Nucleus accumbens (tissue), 56 donors: ENCODE measurements around the gene GALNT14.

Experiments used
- DNase-seq, 56 donors: peaks; one replicate each; lab custom pipeline; 2025; lab: John Stamatoyannopoulos, UW

GALNT14 gene

GRCh38 chr2:31136000-31136399 lies 2.2 kb downstream of the GALNT14 start:
- no peak for DNase-seq

DNA sequence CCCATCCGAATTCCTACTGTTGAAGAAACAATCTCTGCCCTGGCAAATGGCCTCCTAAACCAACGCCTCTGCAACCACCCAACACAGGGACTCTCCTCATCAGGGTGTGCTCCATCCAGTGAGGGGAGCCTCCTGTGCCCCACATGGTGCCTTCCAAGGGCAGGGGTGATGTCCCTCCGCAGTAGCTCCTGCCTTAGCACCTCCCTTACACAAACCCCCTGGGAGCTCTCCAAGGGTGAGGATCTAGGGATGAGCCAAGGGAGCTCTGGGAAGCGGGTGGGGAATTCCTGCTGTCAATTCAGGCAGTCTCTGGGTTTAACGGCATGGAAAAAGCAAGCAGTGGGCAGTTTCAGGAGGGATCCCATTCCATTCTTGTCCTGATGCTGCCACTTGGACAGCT lies 3.8 kb downstream of the GALNT14 start:
- DNase-seq: no peak

DNA sequence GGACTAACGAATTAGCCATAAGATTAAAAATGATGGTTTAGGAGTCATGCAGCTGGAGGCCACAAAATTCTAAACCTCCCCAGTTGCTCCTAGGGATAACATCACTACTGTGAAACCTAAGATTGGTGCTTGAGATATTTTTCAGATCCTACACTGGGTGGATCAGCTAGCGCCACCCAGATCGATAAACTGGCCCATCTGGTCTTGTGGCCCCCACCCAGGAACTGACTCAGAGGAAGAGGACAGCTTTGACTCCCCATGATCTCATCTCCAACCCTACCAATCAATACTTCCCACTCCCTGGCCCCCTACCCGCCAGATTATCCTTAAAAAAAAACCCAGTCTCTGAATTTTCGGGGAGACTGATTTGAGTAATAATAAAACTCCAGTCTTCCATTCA lies 5.5 kb downstream of the GALNT14 start:
- DNase-seq: no peak

DNA sequence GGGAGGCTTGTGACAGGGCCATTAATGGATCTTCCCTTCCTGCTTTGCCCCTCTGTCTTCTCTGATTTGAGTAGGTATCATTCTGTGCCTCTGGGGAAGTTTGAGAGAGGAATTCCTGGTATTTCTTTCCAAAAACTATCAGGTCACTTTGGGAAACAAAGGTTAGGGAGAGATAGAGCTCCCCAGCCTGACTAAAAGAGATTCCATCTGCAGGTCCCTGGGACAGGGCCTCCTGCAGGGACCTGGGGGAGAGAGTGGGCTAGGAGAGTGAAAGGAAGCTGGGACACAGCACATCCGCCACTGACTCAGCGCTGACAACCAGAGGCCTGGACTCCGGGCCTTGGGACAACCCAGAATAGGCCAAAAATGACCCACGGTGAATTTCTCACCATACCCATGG lies 6.4 kb downstream of the GALNT14 start:
- no peak for DNase-seq

DNA sequence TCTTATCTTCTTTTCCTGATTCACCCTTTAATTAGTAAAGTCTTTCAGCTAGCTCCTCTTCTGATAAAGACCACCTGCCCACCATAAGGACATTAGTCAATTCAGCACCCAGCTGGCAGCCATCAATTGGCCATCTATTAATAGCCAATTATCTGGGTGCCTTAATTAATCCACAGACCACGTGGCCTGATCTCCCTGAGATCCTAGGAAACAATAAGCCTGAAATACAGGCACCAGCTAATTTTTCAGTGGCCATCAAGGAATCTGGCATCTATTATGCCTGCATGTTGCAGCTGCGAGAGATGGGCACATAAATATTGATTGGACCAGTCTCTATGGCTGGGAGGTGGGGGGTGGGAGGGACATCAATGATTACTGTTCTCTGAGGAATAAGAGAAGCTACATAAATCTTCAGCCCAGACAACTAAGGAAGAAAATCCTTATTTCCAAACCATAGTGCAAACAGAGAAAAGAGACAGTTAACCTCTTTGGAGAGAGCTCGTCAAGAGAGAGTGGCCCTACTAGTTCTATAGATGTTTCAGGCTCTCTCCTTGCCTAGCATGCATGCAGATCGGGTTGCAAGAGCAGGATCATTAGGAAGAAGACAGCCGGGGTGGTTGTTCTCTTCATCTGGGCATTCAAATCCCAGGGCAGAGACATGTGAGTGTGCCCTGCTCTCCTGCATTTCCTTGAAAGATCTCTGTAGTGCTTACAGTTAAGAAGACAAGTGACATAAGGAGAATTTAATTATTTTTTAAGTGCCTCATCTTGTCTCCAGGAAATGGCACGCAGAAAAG lies 8.7 kb downstream of the GALNT14 start:
- no peak for DNase-seq

DNA sequence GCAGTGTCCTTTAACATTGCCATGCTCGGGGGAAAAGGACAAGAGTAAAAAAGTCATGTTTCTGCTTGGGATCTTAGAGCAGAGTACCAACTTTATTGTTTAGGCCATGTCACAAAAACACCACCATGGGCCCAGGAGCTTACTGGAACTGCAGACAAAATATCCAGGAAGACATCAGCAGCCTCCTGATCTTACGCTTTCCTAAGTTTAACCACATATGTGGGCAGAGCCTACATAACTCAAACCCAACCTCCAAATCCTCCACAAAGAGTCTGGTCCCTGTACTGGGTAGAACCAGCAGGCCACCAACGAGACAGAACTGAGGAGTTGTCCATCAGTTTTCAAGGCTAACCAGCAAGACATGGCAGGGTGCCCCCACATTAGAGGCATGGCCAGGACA lies 10.3 kb downstream of the GALNT14 start:
- no peak for DNase-seq

DNA sequence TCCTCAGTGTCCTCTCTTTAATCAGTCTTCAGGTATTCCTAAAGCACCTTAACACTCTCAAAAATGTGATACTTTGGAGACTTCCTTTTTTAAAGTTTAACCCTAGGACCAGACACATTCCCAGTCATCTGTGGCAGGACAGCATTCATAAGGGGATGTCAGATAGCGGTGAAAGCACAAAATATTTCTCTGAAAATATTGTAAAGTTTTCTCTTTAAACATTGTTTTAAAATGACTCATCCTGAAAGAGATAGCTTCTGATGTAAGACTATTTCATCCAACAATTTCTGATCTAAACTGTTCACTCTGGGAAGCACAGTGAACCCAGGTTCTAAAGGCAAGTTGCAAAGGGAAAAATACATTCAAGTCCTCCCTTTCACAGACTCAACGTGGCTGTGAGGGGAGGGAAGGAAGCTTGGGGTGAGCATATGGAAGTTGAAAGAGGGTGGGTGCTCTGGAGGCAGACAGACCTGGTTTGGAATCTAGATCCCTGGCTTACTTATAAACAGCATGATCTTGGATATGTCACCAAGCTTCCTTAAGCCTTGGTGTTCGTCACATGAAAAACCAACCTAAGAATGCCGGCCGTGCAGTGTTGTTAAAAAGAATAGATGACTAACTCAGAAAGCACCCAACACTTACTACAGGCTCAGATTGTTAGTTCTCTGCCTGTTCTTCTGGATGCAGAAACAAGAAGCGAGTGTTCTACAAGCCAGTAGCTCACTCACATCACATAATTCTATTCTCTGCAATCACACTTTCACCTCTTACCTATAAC lies 12.1 kb downstream of the GALNT14 start:
- no peak for DNase-seq

DNA sequence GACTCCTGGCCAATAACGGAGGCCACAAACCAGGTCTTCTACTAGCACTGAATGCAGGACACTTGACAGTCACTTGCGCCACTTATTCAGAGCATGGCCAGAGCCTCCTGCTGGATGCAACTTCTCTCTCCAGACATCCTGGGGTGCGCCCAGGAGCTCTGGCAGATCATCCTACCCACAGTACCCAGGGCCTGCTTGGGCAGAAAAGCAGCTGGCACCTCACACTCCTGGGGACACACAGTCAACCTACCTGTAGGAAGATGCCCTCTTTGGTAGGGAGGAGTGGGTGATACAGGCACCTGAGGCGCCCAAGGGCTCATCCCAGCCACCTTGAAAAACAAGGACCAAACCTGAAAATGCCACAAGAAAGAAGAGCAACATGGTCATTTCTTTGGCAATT lies 13.3 kb downstream of the GALNT14 start:
- no peak for DNase-seq

DNA sequence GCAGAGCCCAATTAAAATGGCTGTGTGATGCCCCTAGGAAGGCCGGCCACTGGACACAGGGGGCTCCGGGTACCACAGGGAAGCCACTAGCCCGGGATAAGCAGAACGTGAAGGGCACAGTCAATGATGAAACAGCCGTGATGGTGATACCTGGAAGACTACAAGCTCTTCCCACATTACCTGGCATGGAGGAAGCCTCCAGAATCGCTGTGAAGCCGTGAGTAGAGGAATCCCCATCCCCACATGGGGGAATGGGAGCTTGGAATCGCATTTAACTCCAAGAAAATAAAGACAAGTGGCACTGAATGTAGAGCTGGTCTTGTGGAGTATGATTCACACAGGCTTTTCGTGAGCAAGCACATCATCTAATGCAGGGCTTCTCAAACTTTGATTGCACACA lies 16.1 kb downstream of the GALNT14 start:
- no peak for DNase-seq

GRCh38 chr2:31113765-31114164 lies 24.5 kb downstream of the GALNT14 start:
- DNase-seq: no peak

DNA sequence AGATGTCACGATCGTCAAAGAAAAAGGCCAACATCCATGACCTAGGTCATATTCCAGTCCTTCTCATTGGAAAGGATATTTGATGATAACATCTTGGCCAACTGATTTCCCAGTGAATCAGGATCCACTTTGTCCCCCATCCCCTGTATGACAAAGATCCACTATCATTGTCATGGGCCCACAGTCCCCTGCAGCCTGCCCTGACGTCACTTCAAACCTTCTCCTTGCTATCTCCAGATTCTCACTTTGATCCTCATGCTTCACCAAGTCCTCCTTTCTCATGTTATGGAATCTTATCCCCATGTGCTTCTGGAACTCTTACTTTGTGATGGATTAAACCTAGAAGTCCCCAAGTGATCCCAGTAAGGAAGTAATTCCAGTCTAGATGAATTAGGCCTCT lies 25.7 kb downstream of the GALNT14 start:
- no peak for DNase-seq

DNA sequence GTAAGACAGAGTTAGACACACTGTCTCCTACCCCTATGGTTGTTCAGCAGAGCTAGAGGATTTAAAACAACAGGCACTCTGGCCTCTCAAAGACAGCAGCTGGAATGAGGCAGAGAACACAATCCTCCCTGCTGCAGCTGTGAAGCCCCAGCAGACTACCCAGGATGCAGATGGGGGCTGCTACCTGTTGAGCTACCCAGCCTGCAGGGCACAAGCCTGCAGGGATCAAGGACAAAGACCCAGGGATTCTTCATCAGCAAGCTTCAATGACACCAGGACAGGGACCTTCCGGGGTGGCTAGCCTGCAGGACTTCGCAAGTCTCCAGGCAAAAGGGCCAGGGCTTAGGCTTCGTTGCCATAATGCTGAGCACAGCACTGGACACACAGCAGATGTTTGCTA lies 27.2 kb downstream of the GALNT14 start:
- no peak for DNase-seq

GRCh38 chr2:31110431-31110830 lies 27.8 kb downstream of the GALNT14 start:
- no peak for DNase-seq

GRCh38 chr2:31109633-31110192 lies 28.5 kb downstream of the GALNT14 start:
- no peak for DNase-seq

DNA sequence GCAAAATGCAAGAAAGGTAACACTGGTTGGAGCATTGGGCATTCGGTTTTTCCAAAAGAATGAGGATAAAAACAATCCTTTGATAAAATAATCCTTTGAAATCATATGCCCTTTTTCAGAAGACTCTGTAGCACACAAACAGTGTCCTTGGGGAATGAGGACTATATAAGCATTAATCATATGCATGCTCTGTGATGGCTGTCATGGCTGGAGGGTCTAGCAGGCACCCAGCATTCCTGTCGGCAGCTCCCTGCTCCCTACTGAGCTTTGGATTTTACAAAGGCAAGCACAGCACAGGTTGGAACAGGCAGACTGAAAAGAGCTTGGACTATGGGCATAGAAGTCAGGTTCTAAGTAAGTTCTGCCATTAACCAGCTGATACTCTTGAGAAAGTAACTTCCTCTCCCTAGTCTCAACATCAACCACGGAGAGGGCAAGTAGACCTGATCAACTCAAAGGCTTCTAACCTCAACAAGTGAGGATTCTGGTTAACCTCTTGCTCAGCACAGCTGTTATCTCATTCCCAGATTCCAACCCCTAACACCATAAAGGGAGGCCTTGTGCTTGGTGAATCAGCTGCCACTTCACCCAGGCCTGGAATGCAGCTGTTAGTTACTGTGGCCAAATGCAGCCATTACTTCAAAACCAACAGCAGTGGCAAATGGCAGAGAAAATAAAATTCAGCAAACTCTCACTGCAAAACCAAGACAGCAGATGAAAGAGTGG lies 29.5 kb downstream of the GALNT14 start:
- peak in 1 of 56 donors; percentile 2 for DNase-seq

GRCh38 chr2:31107591-31108300 lies 30.5 kb downstream of the GALNT14 start:
- DNase-seq: no peak

- no peak for DNase-seq
Measured at GRCh38 chr2:31101701-31102100, 36.5 kb downstream of the GALNT14 start.

- no peak for DNase-seq
Measured at GRCh38 chr2:31097962-31098613, 40.2 kb downstream of the GALNT14 start.

GRCh38 chr2:31090188-31090587 lies 48.1 kb downstream of the GALNT14 start:
- no peak for DNase-seq

- DNase-seq: no peak
Measured at GRCh38 chr2:31089645-31090044, 48.6 kb downstream of the GALNT14 start.
